Stimulated activated CD8-positive, alpha-beta memory T cell treated with anti-CD3 and anti-CD28 coated beads, Interleukin-15, amount 100 ng/mL, for 24 hours (primary cell): ENCODE results near the gene KLK12.

Experiments
- DNase-seq: peaks from one replicate; pipeline ENCODE4 v3.0.0-alpha.2; 2020; ENCODE audit warnings: low read depth

KLK12 gene

DNA sequence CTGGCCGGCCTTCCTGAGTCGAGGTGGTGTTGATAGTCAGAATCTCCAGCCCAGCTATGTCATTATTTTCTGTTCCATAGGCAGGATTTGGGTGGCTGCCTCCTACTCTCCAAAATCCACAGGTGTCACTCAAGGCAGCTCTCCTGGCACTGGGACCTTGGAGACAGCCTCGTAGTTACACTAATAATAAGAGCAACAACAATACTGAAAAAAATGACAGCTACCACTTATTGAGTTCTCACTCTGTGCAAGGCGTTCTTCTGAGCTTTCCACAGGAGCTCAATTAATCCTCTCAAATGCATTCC is 12.2 kb upstream of the KLK12 start:
- no peak for DNase-seq

- no peak for DNase-seq
Measured at GRCh38 chr19:51044327-51044726, 9.5 kb upstream of the KLK12 start.

DNA sequence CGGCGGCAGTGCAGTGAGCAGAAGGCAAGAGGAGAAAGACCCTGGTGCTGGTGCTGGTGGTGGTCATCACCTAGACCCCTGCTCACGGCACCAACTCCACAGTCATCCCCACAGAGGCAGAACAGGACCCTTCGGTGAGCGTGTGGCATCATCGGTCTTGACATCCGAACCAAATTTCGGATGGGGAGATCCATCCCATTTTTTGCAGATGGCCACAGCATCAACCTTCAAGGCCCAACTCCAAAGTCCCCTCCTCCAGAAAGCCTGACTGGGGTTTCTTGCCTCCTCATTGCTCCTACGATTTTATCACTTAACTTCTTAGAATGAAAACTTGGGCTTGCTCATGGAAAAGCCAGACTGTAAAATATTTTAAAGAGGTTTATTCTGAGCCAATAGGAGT is 8.7 kb upstream of the KLK12 start:
- DNase-seq = no peak

DNA sequence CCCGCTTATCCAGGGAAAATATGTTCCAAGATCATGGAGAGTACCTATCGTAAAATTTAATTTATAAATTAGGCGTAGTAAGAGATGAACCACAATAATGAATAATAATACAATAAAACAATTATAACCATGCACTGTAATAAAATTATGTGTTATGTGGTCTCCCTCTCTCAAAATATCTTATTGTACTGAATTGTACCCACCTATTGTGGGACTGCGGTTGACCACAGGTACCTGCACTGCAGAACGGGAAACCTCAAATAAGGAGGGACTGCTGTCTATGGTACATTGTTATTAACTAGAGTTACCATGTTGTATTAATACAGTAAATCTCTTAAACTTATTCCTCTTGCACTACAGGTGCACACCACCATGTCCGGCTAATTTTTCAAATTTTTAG is 5.3 kb upstream of the KLK12 start:
- DNase-seq = no peak

DNA sequence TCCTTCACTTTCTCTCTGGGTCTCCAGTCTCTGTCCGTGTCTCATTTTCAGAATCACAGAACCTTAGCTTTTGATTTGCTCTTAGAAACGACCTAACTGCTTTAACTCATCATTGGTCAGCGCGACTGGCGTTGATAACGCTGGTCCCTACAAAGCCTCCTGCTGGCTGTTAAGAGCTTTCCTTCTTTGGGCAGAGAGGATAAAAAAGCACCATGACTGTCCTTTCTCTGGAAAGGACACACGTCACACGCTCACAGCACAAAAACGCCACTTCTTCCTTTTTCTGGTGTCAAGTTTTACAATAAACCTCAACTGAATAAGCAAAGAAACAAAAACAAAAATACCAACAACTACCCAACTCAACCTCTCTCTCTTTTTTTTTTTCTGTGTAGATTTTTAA is 1.7 kb upstream of the KLK12 start:
- DNase-seq = no peak

DNA sequence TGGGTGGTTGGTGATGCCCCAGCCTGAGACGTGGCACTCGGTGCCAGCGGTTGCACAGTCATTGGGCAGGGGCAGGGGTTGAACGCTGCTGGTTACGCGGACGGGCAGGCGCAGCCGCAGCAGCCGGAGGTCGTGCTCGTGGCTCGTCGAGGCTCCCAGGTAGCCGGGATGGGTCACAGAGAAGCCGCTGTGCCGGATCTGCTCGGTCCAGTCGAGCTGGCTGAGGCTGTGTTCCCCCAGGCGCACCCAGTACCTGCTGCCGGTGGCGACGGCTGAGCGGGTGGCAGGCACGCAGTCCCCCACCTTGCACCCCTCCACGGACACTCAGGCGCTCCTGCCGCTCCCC is 2.9 kb downstream of the KLK12 start:
- no peak for DNase-seq

DNA sequence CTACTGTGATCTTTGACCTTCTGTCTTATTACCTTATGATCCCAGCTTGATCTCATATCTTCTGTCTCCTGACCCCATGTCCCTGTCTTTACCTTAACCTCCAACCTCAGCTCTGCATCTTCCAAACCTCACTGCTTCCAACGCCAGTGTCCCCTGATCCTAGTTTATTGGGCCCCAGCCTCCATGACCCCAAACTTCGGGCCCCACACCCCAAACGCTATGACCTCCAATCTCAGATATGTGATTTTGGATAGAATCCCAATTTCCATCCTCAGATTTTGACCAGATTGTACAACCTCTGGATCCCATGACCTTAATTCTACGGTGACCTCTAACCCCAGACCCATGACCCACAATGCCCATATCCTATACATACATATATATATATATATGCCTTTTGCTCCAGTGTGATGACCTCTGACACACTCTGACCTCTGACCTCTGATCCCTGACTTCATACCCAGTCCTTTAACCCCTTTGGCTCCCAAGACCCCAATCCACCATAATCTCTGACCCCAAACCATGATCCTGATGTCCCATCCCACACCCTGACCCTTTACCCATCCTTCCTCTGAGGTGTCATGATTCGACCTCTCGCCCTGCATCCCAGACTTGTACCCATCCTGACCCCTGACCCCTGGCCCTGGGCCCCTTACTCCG is 3.5 kb downstream of the KLK12 start:
- no peak for DNase-seq

GRCh38 chr19:51030631-51031030 is 4.2 kb downstream of the KLK12 start:
- DNase-seq = no peak

DNA sequence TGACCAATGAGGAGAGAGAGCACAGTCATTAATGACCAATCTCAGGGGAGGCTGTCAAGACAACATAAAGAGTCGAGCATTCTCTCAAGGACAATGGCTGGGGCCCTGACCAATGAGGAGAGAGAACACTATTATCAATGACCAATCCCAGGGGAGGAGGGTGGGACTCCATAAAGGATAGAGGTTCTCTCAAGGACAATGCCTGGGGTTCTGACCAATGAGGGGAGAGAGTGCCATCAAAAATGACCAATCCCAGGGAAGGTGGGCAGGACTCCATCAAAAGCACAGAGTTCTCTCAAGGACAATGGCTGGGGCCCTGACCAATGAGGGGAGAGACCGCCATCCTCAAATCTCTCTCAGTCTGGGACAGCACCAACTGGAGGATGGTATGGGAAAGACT is 5.1 kb downstream of the KLK12 start:
- DNase-seq = no peak

DNA sequence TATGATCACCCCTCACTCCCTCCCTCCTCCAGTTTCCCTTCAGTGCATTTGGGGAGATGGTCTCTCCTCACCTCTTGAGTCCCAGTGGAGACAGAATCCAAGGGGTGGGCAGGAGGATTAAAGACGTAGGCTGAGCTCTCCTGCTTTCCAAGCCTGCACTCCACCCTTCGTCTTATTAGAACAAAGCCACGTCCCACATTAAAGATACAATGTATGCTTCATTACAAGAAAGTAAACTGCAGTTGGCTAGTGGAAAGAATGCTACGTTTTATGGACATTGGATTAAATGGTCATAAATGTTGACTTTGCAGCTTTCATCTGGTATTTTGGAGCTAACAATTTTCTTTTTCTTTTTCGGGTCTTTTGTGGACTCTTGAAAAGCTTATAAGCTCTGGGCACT is 6.9 kb downstream of the KLK12 start:
- no peak for DNase-seq

GRCh38 chr19:51027126-51027806 is 7.5 kb downstream of the KLK12 start:
- no peak for DNase-seq

DNA sequence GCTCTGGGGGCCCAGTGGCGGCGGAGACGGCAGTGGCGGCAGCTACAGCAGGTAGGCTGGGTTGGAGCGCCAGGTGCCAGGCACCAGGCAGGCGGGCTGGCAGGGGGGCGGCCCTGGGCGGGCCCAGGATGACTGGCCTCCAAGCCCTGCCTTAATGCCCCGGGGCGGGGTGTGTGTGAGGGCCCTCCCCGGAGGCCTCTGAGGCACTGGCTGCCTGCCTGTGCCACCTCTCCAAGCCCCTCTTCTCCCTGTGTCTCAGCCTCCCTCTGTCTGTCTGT is 8.3 kb downstream of the KLK12 start, which contains the start of gene KLK11:
Gene KLK11 (minus strand): TSS at position 63 of the 278 bp plus-strand sequence. CDS start 985 bp downstream, outside the sequence.
- DNase-seq = no peak

DNA sequence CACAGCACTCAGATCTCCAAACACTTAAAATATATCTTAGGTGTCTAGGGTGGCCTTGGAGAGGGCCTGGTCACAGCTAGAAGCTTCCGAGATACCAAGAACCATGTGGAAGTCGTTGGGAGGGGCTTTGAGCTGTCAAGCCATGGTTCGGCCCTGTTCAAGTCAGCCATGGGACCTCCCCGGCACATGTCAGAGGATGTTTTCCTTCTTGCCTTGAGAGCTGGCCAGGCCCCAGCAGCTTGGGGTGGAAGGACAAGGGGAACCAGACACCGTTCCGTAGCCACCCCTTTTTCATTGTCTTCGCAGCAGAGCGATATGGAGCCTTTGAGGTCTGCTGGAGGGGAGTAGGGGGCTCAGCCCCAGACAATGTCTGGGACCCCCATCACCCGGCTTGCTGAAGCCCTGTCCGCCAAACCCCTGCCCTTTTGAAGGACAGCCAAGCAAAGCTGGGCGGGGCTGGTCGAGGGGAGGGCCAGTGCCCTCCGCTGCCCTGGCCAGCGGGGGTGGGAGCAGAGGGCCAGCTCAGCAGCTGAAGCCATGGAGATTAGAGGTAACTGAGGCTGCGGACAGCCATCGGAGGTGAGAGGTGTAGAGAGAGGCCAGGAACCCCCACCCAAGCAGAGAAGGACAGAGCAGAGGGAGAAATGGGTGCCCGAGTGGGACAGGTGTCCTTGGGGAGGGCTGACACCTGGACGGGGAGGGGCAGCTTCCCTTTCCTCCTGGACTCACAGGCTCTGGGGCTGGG is 8.8 kb downstream of the KLK12 start:
- no peak for DNase-seq

DNA sequence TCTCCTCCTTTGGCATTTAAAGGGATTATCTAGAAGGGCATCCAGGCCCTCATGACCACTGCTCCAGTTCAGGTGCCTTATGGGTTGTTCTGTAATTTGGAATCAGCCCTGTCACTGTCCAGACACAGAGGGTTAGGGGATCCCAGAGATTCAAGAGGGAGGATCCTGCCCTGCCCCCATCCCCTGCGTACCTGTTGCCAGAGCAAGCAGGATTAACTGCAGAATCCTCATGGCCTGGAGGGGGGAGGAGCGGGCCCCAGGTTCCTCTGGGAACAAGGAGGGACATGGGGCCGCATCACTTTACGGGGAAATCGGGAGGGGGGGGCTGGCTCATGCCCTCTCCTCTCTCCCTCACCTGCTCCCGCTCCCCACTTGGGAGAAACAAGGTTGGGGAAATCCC is 9.4 kb downstream of the KLK12 start:
- no peak for DNase-seq

DNA sequence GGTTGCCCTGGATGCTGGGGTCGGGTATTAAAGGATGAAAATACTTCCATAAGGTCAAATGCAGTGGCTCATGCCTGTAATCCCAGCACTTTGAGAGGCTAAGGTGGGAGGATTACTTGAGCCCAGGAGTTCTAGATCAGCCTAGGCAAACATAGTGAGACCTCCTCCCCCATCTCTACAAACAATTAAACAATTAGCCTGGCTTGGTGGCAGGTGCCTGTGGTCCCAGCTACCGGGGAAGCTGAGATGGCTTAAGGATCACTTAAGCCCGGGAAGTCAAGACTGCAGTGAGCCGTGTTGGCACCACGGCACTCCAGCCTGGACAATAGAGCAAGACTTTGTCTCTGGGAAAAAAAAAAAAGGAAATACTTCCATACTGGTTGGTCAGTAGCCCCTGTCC is 9.9 kb downstream of the KLK12 start:
- no peak for DNase-seq

GRCh38 chr19:51023946-51024345 is 10.9 kb downstream of the KLK12 start:
- DNase-seq = no peak

- no peak for DNase-seq
Measured at GRCh38 chr19:51022526-51022925, 12.3 kb downstream of the KLK12 start.

DNA sequence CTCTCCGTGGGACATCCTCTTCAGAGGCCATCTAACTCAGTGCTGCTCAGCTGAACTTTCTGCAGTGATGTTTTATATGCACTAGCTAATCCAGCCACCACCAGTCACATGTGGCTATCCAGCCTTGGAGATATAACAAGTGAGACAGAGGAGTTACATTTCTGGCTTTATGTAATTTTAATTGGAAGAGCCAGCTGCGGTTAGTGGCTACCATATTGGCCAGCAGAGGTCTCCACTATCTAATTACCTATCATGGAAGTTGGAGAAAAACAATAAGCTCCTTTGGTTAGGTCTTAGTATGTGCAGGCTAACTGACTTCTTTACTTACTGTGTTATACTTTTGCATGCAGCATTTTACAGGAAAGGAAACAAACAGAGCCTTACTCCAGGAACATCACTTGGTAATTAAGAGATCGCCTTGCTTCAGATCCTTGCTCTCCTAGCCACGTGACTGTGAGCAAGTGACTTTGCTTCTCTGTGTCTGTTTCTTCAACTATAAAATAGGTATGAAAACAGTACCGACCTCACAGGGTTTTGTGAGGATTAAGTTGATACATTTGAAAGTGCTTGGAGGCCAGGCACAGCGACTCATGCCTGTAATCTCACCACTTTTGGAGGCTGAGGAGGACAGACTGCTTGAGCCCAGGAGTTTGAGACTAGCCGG is 13.7 kb downstream of the KLK12 start:
- no peak for DNase-seq

DNA sequence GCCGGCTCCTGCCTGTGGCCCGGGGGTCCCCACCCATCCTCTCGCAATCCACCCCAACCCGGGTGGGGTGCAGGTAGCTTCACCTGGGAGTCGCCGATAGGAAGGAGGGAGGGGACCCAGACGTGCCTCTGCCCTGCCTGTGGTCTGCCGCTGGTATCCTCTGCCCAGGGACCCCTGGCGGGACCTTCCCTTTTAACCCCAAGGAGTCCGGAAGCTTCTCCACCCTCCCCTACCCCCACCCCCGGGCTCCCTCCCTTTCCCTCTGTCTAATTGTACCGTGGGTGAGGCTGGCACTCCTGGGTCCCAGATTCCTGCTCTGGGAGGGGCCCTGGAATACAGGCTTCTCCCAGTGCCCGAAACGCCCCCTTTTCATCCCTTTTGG is 15.3 kb downstream of the KLK12 start, which contains the start of gene KLK10:
Gene KLK10 (minus strand): TSS at position 166 of the 382 bp plus-strand sequence. CDS start 579 bp downstream, outside the sequence.
- DNase-seq = no peak

DNA sequence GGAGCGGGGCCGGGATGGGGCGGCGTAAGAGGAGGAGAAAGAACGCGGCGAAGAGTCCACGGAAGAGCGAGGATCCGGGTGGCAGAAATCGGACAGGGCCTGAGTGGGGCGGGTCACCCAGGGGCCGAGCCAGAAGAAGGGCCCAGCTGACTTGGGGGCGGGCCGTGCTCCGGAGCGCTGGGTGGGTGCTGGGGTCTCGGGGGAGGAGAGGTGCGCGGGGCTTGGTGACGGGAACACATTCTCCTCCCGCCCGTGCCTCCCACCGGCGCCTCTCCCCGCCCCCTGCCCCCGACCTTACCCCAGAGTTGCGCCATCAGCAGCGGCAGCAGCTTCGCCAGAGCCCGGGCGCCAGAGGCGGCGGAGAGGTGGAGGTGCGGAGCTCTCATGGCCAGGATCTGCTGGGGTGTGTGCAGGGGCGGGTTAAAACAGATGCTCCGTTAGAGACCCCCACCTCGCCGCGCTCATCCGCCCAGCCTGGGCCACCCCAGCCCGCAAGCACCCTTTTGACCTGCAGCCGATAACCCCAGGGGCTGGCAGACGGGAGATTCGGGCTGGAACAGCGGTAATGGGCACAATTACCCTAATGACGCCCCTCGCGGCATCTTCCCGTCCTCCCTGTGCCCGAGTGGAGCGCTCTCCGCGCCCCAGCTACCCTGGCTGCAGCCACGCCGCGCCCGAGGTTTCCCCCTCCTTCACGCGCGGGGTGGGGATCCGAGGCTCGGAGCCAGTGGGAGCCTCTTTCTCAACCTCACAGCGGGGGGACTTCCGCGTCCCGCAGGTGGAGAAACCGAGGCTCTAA is 15.9 kb downstream of the KLK12 start:
- no peak for DNase-seq

- DNase-seq = peak; percentile 59
Measured at GRCh38 chr19:51016798-51017683, 17.8 kb downstream of the KLK12 start.
